Activated CD8-positive, alpha-beta T cell treated with anti-CD3 and anti-CD28 coated beads for 36 hours (primary cell): Measurements from ENCODE around the gene PLXNA3. TPM values are rescaled to one million over a fixed set of nuclear protein-coding genes. Genes with fewer than 3 reads are reported as not detected.

Experiments used
- ATAC-seq: fragments of 200-7000 bp; cut with Tn5 transposase; one replicate; pipeline ENCODE4 v1.10.0; 2021; ENCODE audit warnings: mild to moderate bottlenecking, moderate library complexity
- CTCF ChIA-PET: fragments of 350-600 bp; sonication (Branson Sonifier 250); formaldehyde crosslinking; loops from one replicate; lab custom pipeline; 2021; ENCODE audit warnings: antibody characterized with exemption; lab: Charles Lee
- POLR2A ChIA-PET: fragments of 350-600 bp; sonication (Branson Sonifier 250); formaldehyde crosslinking; loops from one replicate; lab custom pipeline; 2021; ENCODE audit warnings: antibody characterized with exemption; lab: Charles Lee
- DNase-seq: peaks from one replicate; pipeline ENCODE4 v3.0.0-alpha.2; 2020
- H3K27ac Mint-ChIP-seq: one replicate; pipeline ENCODE4 v1.8.0; 2021; ENCODE audit warnings: mild to moderate bottlenecking, mixed read lengths
- H3K27me3 Mint-ChIP-seq: one replicate; pipeline ENCODE4 v1.8.0; 2021; ENCODE audit warnings: mixed read lengths
- H3K36me3 Mint-ChIP-seq: one replicate; pipeline ENCODE4 v1.8.0; 2021; ENCODE audit warnings: low read depth, mixed read lengths
- H3K4me1 Mint-ChIP-seq: one replicate; pipeline ENCODE4 v1.8.0; 2021; ENCODE audit warnings: low read depth, mixed read lengths
- H3K4me3 Mint-ChIP-seq: one replicate; pipeline ENCODE4 v1.8.0; 2021; ENCODE audit warnings: mild to moderate bottlenecking, moderate library complexity, mixed read lengths
- H3K9me3 Mint-ChIP-seq: one replicate; pipeline ENCODE4 v1.8.0; 2021; ENCODE audit warnings: mixed read lengths
- intact Hi-C: fragments of 100-400 bp; cut with micrococcal nuclease; formaldehyde crosslinking; loops from one replicate; pipeline ENCODE4 v1.10.0; 2022
- total RNA-seq, 2 experiments: library from RNA; stranded (reverse); gene quantifications; one replicate each; pipeline ENCODE4 v1.2.3, GENCODE V29; 2021
- TF ChIP-seq, protein P1 (sequence below): fragments of 200-600 bp; IDR thresholded peaks from one replicate; pipeline ENCODE4 v1.8.0; 2022; ENCODE audit warnings: antibody characterized with exemption, mild to moderate bottlenecking

The PLXNA3 gene
- total RNA-seq, 2 experiments from 2014 or later: 36.5 to 40.5 TPM

DNA sequence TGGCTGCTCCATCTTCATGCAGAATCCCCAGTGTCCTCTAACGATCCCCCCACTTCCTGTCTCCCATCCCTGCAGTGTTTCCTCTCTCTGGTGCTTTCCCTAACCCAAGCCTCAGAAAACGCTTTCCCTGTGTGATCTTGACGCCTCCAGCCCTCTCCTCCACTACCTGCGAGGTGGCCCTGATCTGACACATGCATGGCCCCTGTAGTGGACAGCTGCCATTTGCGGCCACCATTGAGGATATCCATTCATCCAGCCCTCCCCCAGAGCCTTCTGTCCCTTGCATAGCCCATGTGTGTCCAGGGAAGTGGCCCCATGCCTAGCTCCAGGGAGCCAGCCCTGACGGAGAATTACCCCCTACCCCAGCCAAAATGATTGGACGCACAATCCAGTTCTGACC is 25.2 kb downstream of the PLXNA3 start:
- intact Hi-C loops: no loop called here

DNA sequence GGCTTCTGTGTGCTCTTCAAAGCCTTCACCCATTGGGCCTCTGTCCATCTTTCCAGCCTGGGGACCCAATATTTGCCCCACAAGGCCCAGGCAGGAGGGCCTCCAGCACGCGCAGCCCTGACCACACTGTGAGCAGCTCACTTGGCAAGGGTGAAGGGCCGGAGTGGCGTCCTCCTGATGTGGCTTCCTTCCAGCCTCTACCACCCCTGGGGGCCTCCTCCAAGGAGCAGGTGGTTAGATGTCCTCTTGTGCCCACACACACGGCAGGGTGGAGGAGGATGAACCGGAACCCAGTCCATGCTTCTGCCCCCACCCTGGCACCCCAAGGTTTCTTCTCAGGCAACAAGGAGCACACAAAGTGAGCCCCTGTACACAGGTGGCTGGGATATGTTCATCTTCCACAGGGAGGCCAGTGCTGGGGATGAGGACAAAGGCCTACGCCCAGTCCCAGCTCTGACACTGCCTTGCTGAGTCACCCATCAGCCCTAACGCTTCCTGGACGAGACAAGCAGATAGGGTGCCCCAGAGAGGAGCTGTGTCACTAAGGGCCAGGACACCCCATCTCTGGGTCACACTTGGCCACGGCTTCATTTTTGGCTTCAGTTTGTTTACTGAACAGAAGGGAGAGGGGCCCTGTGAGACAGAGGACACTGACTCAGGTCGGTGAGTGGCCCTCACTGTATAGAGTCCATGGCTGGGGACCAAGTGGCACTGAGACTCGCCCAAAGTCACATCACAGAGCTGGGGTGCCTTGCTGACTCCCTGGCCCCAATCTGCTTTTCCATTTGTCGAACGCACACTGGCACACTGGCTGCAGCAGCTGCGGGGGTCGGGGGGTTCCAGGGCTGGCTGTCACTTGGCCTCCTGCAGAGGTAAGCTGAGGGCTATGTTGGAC is 26.4 kb downstream of the PLXNA3 start:
- TF ChIP-seq, protein P1, sequence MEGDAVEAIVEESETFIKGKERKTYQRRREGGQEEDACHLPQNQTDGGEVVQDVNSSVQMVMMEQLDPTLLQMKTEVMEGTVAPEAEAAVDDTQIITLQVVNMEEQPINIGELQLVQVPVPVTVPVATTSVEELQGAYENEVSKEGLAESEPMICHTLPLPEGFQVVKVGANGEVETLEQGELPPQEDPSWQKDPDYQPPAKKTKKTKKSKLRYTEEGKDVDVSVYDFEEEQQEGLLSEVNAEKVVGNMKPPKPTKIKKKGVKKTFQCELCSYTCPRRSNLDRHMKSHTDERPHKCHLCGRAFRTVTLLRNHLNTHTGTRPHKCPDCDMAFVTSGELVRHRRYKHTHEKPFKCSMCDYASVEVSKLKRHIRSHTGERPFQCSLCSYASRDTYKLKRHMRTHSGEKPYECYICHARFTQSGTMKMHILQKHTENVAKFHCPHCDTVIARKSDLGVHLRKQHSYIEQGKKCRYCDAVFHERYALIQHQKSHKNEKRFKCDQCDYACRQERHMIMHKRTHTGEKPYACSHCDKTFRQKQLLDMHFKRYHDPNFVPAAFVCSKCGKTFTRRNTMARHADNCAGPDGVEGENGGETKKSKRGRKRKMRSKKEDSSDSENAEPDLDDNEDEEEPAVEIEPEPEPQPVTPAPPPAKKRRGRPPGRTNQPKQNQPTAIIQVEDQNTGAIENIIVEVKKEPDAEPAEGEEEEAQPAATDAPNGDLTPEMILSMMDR: no peak
- DNase-seq (peak; percentile 17), ATAC-seq (no peak)
- CTCF ChIA-PET: no interaction called here
- H3K27me3 Mint-ChIP-seq: no peaks in the 10 kb centered on the region
- POLR2A ChIA-PET: interaction anchor here (0.6 to 1.2 kb wide), 3 partner anchors 9 to 582 kb away, joined by 3 read pairs; no protein-coding TSS in a partner anchor
- H3K36me3 Mint-ChIP-seq: peaks cover 18% of the 10 kb centered on the region
- H3K4me1 Mint-ChIP-seq: peaks cover 23% of the 10 kb centered on the region
- H3K27ac Mint-ChIP-seq: peak overlapping the region; percentile 46
- H3K4me3 Mint-ChIP-seq: peak overlapping the region; percentile 71
- intact Hi-C loops: no loop called here
- no peaks in the 10 kb centered on the region for H3K9me3 Mint-ChIP-seq

More for the DNA sequence above, 25.2 kb downstream of the PLXNA3 start:
- TF ChIP-seq, protein P1: no peak
- POLR2A ChIA-PET: no interaction called here
- Mint-ChIP-seq H3K4me3 (peak overlapping the region; percentile 7), H3K27me3 (no peaks in the 10 kb centered on the region), H3K36me3 (peaks cover 18% of the 10 kb centered on the region), H3K27ac (peak overlapping the region; percentile 38), H3K9me3 (no peaks in the 10 kb centered on the region), H3K4me1 (peaks cover 16% of the 10 kb centered on the region)
- CTCF ChIA-PET: no interaction called here
- ATAC-seq: no peak
- no peak for DNase-seq

DNA sequence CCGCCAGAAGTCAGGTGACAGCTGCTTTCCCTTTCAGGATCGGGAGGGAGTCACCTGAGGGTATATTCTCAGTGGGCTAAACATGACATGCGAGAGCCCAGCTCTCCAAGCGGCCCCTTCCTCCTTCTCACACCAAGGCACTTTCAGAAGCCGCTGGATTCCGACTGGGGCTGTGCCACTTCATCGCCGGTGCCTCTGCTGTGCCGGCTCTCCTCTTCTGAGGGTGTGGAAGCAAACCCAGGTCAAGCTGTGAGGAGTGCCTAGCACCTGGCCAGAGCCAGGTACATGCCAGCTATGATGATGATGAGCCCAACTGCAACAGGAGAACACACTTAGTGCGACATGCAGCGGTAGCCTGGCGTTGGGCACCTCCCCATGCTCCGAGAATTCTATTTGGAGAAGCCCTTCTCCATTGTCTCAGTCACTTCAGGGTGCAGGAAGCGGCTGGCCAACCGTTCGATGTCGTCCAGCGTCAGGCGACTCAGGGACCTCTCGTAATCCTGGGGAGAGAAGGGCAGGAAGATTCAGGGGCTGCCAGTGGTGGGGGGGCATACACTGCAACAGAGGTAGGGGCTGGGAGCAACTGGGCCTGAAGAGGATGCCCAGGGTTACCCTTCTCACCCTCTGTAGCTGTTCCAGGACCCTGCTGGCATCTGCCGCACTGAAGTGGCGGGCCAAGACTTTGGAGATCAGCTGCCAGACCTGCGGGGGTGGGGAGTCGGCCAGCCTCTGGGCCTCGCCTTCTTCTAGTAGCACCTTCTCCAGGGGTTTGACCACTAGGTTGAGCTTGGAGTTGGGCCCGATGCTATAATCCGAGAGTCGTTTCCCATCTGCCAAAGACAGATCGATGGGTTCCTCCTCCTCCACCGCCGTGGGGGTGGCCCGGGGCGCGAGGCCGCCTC is 27.3 kb downstream of the PLXNA3 start:
- Mint-ChIP-seq H3K27ac (peak overlapping the region; percentile 72), H3K9me3 (no peaks in the 10 kb centered on the region), H3K4me1 (peaks cover 25% of the 10 kb centered on the region), H3K27me3 (no peaks in the 10 kb centered on the region), H3K36me3 (peaks cover 18% of the 10 kb centered on the region), H3K4me3 (peak overlapping the region; percentile 71)
- CTCF ChIA-PET: no interaction called here
- ATAC-seq (no peak), DNase-seq (no peak)
- TF ChIP-seq, protein P1: no peak
- intact Hi-C loops: no loop called here
- POLR2A ChIA-PET: interaction anchor here (0.5 to 1.6 kb wide), 10 partner anchors 9 to 534 kb away, joined by 3 to 5 read pairs (median 3); no protein-coding TSS in a partner anchor

DNA sequence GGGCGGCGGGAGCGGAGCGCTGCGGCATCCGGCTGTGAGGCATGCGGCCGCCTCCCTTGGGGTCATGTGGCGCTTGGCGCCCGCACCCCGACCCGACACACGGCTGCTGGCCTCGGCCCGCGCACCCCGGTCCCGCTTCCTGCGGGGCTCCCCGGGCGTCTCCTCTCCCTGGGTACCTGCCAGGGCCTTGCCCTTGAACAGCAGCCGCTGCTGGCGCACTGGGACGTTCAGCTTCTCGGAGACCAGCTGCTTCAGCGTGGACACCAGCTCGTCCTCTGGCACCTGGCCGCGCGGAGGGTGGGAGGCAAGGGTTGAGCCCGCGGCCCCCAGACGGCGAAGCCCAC is 27.9 kb downstream of the PLXNA3 start:
- H3K27me3 Mint-ChIP-seq: no peaks in the 10 kb centered on the region
- peaks cover 25% of the 10 kb centered on the region for H3K4me1 Mint-ChIP-seq
- intact Hi-C loops: no loop called here
- no peaks in the 10 kb centered on the region for H3K9me3 Mint-ChIP-seq
- peak; percentile 39 for DNase-seq
- ATAC-seq: no peak
- CTCF ChIA-PET: no interaction called here
- TF ChIP-seq, protein P1: no peak
- no peak overlapping the region for H3K27ac Mint-ChIP-seq
- H3K36me3 Mint-ChIP-seq: peaks cover 18% of the 10 kb centered on the region
- POLR2A ChIA-PET: interaction anchor here (0.9 to 1.6 kb wide), 10 partner anchors 8 to 85 kb away, joined by 3 to 5 read pairs (median 3); no protein-coding TSS in a partner anchor
- H3K4me3 Mint-ChIP-seq: peak overlapping the region; percentile 71
